OCI-LY1 (cell line): Measurements from ENCODE around the gene PGF.

ENCODE experiments used
- EZH2 ChIP-seq: fragments of 200-600 bp; sonication (generic), shearing (Covaris generic); IDR thresholded peaks from 2 replicates; pipeline ENCODE4 v1.8.0; 2017; ENCODE audit warnings: borderline replicate concordance, mixed run types, mild to moderate bottlenecking, antibody characterized with exemption, low read length, moderate library complexity, mixed read lengths
- TF ChIP-seq, protein P1 (sequence below): fragments of 200-600 bp; sonication (generic), shearing (Covaris generic); IDR thresholded peaks from 2 replicates; pipeline ENCODE4 v1.5.1; 2017; ENCODE audit warnings: mild to moderate bottlenecking, antibody characterized with exemption, low read length, moderate library complexity, mixed read lengths

GRCh38 chr14:74909911-74910310, 45.5 kb downstream of the PGF start:
- TF ChIP-seq, protein P1, sequence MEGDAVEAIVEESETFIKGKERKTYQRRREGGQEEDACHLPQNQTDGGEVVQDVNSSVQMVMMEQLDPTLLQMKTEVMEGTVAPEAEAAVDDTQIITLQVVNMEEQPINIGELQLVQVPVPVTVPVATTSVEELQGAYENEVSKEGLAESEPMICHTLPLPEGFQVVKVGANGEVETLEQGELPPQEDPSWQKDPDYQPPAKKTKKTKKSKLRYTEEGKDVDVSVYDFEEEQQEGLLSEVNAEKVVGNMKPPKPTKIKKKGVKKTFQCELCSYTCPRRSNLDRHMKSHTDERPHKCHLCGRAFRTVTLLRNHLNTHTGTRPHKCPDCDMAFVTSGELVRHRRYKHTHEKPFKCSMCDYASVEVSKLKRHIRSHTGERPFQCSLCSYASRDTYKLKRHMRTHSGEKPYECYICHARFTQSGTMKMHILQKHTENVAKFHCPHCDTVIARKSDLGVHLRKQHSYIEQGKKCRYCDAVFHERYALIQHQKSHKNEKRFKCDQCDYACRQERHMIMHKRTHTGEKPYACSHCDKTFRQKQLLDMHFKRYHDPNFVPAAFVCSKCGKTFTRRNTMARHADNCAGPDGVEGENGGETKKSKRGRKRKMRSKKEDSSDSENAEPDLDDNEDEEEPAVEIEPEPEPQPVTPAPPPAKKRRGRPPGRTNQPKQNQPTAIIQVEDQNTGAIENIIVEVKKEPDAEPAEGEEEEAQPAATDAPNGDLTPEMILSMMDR = no peak
- no peak for TF ChIP-seq EZH2
